NK-92 treated with Interleukin-12 subunit alpha and Interleukin-12 subunit beta, amount 100 ng/mL, for 24 hours (cell line): ENCODE results near the gene EOMES.

Experiments used
- DNase-seq: peaks from one replicate; lab custom pipeline; 2025; lab: John Stamatoyannopoulos, UW

Gene EOMES

DNA sequence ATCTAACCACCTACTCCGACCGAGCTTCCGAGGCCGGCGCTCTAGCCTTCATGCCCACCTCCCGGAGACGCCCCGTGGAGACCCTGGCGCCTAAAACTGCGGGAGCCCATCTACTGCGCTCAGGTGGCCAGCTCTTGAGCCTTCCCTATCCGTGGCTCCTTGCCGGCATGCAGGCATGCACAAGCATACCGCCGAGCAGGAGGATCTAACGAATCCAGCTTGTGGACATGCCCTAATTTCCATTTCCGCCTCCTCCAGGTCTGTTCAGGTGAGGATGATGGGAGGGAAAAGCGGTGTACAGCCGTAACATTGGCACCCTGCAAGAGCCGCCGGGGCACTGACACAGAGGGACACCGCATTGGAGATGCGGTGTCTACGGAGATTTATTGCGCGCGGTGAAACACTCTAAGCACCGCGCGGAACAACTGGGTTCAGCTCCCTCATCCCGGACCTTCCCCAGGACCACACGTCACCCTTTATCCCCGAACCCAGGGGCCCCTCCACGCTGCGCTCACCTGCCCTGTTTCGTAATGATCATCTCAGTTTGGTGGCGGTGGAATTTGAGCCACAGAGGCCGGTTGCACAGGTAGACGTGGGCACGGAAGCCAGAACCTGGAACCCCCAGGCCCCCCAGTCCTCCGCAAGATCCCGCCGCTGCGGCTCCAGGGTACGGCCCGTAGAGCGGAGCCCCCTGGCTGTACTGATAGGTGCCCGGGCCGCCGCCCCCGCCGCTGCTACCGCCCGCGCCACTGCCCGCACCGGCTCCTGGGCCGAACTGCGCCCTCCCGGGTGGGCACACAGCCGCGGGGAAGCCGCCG, 1.0 kb downstream of the EOMES start:
- peak; percentile 55 for DNase-seq

GRCh38 chr3:27719314-27720003, 2.7 kb downstream of the EOMES start:
- no peak for DNase-seq

DNA sequence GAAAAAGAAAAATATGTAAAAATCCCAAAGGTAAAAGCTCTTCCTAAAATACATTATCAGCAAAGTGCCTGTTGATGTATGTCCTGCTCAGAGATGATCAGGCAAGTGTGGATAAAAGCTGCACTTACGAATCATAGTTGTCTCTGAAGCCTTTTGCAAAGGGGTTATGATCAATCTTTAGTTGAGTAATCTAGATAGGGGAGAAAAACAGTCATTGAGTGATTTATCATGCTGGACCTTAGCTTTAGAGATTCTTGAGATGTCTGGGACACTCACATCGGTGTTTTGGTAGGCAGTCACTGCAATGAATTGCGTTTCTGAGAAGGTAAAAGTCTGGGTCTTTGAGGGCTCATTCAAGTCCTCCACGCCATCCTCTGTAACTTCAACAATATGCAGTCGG, 3.7 kb downstream of the EOMES start:
- DNase-seq: no peak

- DNase-seq: no peak
Observed at GRCh38 chr3:27717200-27717852, 4.8 kb downstream of the EOMES start.

DNA sequence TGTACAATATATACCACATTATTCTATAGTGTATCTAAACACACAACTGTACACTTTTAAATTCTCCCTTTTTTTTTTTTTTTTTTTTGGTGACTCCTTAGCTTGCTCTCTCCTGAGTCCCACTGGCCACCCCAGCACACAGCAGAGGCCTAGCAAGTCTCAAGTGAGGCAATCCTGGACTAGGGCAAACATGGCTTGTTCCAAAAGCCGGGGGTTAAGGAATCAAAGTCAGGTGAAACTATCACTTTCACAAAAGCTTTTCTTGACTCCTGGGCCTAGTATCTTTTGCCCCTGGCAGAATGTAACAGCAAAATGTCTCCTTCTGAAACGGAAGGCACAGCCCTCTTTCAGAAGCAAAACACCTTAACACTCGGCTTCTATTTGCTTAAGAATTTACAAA, 5.8 kb downstream of the EOMES start:
- DNase-seq: peak; percentile 20

GRCh38 chr3:27715863-27716262, 6.3 kb downstream of the EOMES start:
- no peak for DNase-seq

- DNase-seq: peak; percentile 67
Observed at GRCh38 chr3:27715454-27715806, 6.7 kb downstream of the EOMES start.

GRCh38 chr3:27714692-27715453, 7.2 kb downstream of the EOMES start:
- peak; percentile 67 for DNase-seq

GRCh38 chr3:27714146-27714526, 8.0 kb downstream of the EOMES start:
- no peak for DNase-seq

GRCh38 chr3:27713435-27714145, 8.5 kb downstream of the EOMES start:
- DNase-seq: no peak

GRCh38 chr3:27713078-27713423, 9.1 kb downstream of the EOMES start:
- DNase-seq: peak; percentile 48

GRCh38 chr3:27712136-27713077, 9.7 kb downstream of the EOMES start:
- DNase-seq: peak; percentile 84

DNA sequence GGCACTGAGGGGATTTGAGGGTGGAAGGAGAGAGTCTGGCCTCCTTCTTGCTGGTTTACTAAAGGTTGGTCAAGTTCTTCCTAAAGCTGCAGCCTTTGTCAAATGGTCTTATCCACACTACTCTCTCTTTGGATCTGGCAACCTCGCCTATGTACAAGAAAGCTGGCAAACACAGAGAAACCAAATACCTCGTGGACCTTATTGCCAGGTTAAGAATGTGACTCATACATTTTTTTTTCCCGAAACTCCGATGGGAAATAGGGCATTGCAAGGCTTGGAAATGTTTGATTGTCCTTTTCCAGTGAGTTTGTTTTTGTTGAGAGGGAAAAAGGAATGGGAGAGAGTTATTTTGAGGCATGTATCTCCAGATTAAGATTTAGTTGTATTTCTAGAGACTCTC, 13.9 kb downstream of the EOMES start:
- DNase-seq: no peak

DNA sequence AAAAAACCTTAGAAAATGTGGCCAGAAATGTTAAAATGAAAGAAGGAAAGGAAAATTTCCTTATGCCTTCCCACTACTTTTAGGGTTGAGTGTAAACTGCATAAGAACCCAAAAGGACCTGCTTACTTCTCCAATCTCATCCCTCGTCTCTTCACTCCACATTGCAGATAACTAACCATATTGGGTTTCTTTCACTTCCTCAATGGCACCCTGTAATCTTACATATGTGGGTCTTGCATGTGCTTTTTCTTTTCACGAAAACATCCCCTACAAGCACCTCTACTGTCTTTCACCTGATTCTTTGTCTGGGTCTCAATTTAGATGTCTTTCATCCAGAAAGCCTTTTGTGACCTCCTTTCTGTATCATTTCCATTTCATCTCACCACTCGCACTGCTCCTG, 23.1 kb downstream of the EOMES start:
- DNase-seq: no peak

DNA sequence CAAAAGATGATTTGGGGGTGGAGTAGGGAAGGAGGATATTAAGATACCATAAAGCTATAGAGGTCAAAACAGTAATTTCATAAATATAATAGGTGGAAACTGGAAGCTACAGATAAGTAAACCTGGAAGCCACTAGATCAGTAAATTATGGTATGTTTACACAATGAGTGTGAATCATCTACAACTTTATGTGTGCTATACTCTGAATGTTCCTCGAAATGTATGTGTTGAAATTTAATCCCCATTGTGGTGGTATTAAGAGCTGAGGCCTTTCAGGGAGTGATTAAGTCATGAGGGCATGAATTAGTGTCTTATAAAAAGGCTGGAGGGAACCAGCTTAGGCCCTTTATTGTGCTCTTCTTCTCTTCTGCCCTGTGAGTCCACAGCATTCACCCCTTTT, 25.2 kb downstream of the EOMES start:
- no peak for DNase-seq

GRCh38 chr3:27695636-27696035, 26.5 kb downstream of the EOMES start:
- DNase-seq: no peak

- no peak for DNase-seq
Observed at GRCh38 chr3:27688053-27688452, 34.1 kb downstream of the EOMES start.

- no peak for DNase-seq
Observed at GRCh38 chr3:27686642-27687041, 35.5 kb downstream of the EOMES start.

GRCh38 chr3:27685474-27685873, 36.6 kb downstream of the EOMES start:
- no peak for DNase-seq

DNA sequence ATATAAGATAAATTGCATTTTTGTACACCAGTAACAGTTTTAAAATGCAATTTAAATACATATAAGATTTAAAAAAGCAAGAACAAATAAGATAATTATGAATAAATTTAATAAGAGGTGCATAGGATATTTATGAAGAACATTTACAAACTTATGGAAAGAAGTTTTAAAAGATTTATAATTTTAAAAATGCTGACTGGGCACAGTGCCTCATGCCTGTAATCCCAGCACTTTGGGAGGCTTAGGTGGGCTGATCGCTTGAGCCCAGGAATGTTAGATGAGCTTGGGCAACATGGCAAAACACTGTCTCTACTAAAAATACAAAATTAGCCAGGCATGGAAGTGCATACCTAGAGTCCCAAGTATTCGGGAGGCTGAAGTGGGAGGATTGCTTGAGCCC, 37.8 kb downstream of the EOMES start:
- no peak for DNase-seq

DNA sequence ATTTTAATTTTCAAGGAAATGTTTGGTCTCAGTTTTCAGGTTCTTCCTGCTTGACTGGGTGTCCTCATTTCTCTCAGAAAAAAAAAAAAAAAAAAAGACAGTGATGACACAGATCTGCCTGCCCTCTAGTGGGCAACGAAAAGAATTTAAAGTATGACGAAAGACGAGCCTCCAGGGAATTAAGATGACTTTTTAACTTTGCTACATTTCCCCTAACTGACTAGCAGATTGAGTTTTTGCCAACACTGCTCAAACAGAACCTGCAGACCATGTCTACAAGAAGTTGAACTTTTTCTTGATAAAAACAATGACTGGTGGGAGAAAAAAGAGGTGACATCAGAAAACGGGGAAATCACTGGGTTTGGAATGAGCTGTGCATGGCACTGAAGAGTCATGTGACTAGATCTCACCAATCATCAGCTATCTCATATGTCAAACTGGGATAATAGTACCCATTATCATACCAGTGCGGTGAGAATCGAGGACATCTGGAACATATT, 40.8 kb downstream of the EOMES start:
- DNase-seq: no peak
